Measurements from ENCODE around the gene CASP8. TPM values are rescaled to one million over a fixed set of nuclear protein-coding genes. Genes with fewer than 3 reads are reported as not detected.

The CASP8 gene
- 23.8 and 29.2 TPM in 2 replicates for total RNA-seq

DNA sequence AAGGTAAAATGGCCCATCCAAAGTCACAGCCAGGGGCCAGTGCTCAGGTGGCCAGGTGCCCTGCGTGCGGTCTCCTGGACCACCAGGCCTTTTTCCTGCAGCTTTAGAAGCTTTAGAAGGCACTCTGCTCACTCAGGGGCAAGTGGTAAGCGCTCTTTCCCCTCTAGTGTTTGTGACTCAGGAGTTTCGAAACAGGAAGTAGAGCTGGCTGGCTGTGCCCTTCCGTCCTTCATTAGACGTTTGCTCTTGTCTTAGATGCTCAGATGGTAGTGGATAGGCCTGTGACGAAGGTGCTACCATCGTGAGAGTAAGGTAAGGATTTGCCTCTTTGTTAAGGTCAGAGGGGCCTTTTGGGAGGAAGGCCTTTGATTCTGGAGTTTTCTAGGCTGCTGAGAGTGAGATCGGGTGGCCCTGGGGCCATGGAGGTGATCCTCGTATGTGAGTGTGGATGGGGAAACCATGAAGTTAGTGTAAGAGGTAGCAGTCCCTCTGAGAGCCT is at the start of gene CASP8:
TSS of gene CASP8 (plus strand) at position 235 of the 499 bp plus-strand sequence. CDS start 5,951 bp downstream, outside the sequence.

Small RNAs within 50 kb of the gene (small RNA-seq; reads per million reads assigned to genes)
- gene MTND4LP13 = not detected

Other genes with a start within 250 kb of the CASP8 start
- 15.7 and 19.1 TPM in 2 replicates for gene HYCC2, start 188.9 kb upstream of the CASP8 start, total RNA-seq
- gene NDUFB3, start 188.5 kb upstream of the CASP8 start, total RNA-seq = 47.2 and 58.8 TPM in 2 replicates
- 93.2 and 104 TPM in 2 replicates for gene CFLAR, start 144.4 kb upstream of the CASP8 start, total RNA-seq
- 0.52 and 0.86 TPM in 2 replicates for gene CASP10, start 77.4 kb upstream of the CASP8 start, total RNA-seq
- 2.5 and 2.9 TPM in 2 replicates for gene FLACC1, start 96.8 kb downstream of the CASP8 start, total RNA-seq
- gene TRAK2, start 190.9 kb downstream of the CASP8 start, total RNA-seq = 64.4 and 65.4 TPM in 2 replicates
- gene STRADB, start 191.2 kb downstream of the CASP8 start, total RNA-seq = 41.8 and 42.1 TPM in 2 replicates